ENCODE results near the gene KRTAP5-3.
"Not testable (repeated sequence)": the region's sequence is repeated elsewhere in the genome, so short reads cannot be mapped to it uniquely, and the experiment has no call there.

Gene KRTAP5-3

DNA sequence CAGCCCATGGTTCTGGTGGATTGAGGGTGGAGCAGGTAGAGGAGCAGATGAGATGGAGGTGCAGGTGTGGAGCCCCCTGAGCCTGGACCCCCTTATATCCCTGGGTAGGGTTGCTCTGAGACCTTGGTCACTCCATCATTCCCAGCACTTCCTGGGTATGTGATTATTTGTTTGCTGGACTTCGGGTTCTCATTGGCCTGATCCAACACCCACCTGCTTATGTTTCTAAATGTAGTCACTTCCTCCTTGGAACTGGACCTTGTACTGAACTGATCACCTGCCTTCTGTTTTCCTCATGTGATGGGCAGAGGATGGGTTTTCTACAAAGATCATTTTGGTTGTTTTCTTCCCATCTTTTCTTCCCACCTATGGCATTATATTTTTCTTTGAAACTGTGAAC lies 13.8 kb upstream of the KRTAP5-3 start, which contains the start of gene KRTAP5-4:
TSS of gene KRTAP5-4 (minus strand) at position 53 of the 400 bp plus-strand sequence. CDS start at position 8, 45 bp downstream.
- Histone ChIP-seq H3K4me1 (ENCODE audit: control insufficient read depth in 1 of 2, insufficient read depth in 1 of 2, low read depth in 1 of 2, low read length in 1 of 2) (no peaks in the 10 kb centered on the region), H3K27me3 (peaks cover 30% of the 10 kb centered on the region)
- TF ChIP-seq, protein P1, sequence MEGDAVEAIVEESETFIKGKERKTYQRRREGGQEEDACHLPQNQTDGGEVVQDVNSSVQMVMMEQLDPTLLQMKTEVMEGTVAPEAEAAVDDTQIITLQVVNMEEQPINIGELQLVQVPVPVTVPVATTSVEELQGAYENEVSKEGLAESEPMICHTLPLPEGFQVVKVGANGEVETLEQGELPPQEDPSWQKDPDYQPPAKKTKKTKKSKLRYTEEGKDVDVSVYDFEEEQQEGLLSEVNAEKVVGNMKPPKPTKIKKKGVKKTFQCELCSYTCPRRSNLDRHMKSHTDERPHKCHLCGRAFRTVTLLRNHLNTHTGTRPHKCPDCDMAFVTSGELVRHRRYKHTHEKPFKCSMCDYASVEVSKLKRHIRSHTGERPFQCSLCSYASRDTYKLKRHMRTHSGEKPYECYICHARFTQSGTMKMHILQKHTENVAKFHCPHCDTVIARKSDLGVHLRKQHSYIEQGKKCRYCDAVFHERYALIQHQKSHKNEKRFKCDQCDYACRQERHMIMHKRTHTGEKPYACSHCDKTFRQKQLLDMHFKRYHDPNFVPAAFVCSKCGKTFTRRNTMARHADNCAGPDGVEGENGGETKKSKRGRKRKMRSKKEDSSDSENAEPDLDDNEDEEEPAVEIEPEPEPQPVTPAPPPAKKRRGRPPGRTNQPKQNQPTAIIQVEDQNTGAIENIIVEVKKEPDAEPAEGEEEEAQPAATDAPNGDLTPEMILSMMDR (IDR thresholded peaks at IDR 0.05): no peak

DNA sequence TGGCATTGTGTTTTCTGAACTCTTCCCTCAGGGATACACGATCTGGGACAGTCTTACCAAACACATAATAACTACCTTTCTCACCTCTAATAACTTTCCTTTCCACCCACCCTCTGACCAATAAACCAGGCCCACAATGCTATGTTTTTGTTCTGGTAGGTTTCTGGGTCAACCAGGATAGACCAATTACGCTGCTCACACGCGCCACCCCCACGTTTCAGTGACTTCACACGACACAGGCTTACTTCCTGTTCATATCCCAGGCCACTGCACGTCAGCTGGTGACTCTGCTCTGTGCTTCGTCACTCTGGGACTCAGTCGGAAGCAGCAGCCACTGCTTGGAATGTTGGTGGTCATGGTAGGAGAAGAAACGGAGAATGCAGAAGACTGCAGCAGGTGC lies 11.2 kb upstream of the KRTAP5-3 start:
- H3K4me3 ChIP-seq (ENCODE audit: low read depth in 1 of 2, low read length in 1 of 2): no peak overlapping the region
- no peaks in the 10 kb centered on the region for H3K36me3 ChIP-seq
- peaks cover 15% of the 10 kb centered on the region for H3K27me3 ChIP-seq
- H3K9me3 ChIP-seq: no peaks in the 10 kb centered on the region
- H3K4me1 ChIP-seq (ENCODE audit: control insufficient read depth in 1 of 2, insufficient read depth in 1 of 2, low read depth in 1 of 2, low read length in 1 of 2): no peaks in the 10 kb centered on the region
- TF ChIP-seq, protein P1 (IDR thresholded peaks at IDR 0.05): no peak
- no peak overlapping the region for H3K27ac ChIP-seq

More for the DNA sequence above, 13.8 kb upstream of the KRTAP5-3 start, which contains the start of gene KRTAP5-4:
- H3K9me3 ChIP-seq: no peaks in the 10 kb centered on the region
- H3K36me3 ChIP-seq: no peaks in the 10 kb centered on the region
- no peak within 1 kb of the TSS for H3K4me3 ChIP-seq (ENCODE audit: low read depth in 1 of 2, low read length in 1 of 2)
- no peak within 1 kb of the TSS for H3K27ac ChIP-seq

DNA sequence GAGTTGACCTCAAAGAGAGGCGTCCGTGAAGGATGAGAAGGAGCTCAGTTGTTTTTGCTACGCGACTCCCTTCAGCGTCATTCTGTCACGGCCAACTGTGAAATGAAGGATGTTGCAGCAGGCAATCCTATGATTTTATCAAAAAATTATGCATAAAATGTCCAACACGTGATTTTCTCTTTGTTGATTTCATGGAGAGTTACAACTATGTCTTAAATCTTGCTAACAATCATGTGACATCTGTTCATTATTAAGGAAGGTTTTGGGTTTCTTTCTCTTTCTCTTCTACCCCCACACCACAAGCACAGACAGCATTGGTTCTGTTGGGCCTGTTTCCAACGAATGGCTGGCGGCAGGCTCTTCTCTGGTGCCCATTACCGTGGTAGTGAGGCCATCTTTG lies 10.0 kb upstream of the KRTAP5-3 start:
- H3K36me3 ChIP-seq: no peaks in the 10 kb centered on the region

DNA sequence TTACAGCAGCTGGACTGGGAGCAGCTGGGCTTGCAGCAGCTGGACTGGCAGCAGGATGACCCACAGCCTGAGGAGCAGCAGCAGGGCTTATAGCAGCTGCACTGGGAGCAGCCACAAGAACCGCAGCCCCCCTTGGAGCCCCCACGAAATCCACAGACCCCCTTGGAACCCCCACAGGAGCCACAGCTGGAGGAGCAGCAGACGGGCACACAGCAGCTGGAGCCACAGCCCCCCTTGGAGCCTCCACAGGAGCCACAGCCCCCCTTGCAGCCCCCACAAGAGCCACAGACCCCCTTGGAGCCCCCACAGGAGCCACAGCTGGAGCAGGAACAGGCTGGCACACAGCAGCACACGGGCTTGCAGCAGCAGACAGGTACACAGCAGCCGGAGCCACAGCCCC lies 362 bp downstream of the KRTAP5-3 start:
- H3K4me1 ChIP-seq (ENCODE audit: control insufficient read depth in 1 of 2, insufficient read depth in 1 of 2, low read depth in 1 of 2, low read length in 1 of 2); H3K27ac ChIP-seq; H3K4me3 ChIP-seq (ENCODE audit: low read depth in 1 of 2, low read length in 1 of 2); H3K9me3 ChIP-seq; H3K36me3 ChIP-seq: not testable (repeated sequence)
- H3K27me3 ChIP-seq: peaks cover 55% of the 10 kb centered on the region

More for the DNA sequence above, 10.0 kb upstream of the KRTAP5-3 start:
- H3K9me3 ChIP-seq: no peaks in the 10 kb centered on the region
- TF ChIP-seq, protein P1 (IDR thresholded peaks at IDR 0.05): no peak
- peaks cover 15% of the 10 kb centered on the region for H3K27me3 ChIP-seq
- no peak overlapping the region for H3K27ac ChIP-seq
- no peaks in the 10 kb centered on the region for H3K4me1 ChIP-seq (ENCODE audit: control insufficient read depth in 1 of 2, insufficient read depth in 1 of 2, low read depth in 1 of 2, low read length in 1 of 2)
- H3K4me3 ChIP-seq (ENCODE audit: low read depth in 1 of 2, low read length in 1 of 2): no peak overlapping the region

DNA sequence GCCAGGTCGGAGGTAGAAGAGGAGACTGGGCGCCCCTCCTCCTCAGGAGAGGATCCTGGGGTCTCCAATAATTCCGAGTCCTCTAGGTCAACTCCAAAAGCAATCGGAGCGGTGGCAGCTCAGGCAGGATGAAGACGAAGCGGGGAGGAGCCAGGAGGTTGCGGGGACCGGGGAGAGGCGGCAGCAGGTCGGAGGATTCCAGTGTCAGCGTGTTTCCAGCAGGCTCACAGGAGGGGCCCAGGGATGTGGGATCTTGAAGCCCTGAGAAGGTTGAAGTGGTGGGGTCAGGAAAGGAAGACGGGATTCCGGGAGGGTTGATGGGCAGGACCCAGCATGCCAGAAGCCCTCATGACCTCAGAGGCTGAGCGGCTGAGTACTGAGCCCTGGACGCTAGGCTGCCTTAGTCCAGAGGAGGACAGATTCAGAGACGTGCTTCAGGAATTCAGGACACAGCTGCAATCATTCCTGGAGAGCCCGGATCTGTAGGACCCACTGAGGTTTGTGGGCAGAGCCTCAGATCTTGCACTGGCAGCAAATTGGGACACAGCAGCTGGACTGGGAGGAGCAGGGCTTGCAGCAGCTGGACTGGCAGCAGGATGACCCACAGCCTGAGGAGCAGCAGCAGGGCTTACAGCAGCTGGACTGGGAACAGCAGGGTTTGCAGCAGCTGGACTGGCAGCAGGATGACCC lies 962 bp downstream of the KRTAP5-3 start:
- not testable (repeated sequence) for H3K4me1 ChIP-seq (ENCODE audit: control insufficient read depth in 1 of 2, insufficient read depth in 1 of 2, low read depth in 1 of 2, low read length in 1 of 2); H3K27ac ChIP-seq; H3K9me3 ChIP-seq; H3K36me3 ChIP-seq; H3K4me3 ChIP-seq (ENCODE audit: low read depth in 1 of 2, low read length in 1 of 2)
- H3K27me3 ChIP-seq: peaks cover 61% of the 10 kb centered on the region

DNA sequence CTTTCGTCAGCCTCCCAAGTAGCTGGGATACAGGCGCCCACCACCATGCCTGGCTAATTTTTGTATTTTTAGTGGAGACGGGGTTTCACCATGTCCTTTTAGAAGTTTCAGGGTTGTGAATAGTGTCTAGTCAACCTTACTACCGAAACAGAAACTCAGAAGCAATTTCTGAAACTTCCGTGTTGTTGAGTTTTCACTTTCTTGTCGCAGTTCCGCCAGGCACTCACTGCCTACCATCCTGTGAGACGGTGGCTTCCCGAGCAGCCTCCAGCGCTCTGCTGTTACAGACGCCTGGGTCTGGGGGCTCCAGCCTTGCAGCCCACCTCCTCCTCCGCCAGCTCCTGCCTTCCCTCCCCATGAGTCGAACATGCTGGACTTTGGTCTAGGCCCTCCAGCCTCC lies 2.3 kb downstream of the KRTAP5-3 start:
- H3K4me1 ChIP-seq (ENCODE audit: control insufficient read depth in 1 of 2, insufficient read depth in 1 of 2, low read depth in 1 of 2, low read length in 1 of 2); H3K36me3 ChIP-seq; H3K4me3 ChIP-seq (ENCODE audit: low read depth in 1 of 2, low read length in 1 of 2); H3K9me3 ChIP-seq; H3K27ac ChIP-seq: not testable (repeated sequence)
- peaks cover 67% of the 10 kb centered on the region for H3K27me3 ChIP-seq

DNA sequence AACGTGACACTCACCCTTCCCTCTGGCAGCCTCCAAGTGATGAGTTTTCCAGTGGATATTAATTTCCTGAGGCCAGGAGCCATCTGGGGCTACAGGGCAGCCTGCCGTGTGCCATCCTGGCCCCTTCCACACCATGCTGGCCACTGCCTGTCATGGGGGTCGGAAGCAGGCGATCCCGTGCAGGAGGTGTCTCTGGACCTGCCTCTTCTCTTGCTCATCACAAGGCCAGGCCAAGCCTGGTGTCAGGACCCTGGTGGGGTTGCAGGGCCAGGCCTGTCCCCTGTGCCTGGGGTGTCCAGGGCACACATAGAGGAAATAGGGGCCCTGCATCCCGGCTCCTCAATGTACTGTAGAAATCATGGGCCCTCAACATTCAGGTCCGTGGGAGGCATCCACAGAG lies 3.6 kb downstream of the KRTAP5-3 start:
- Histone ChIP-seq H3K4me1 (ENCODE audit: control insufficient read depth in 1 of 2, insufficient read depth in 1 of 2, low read depth in 1 of 2, low read length in 1 of 2) (no peaks in the 10 kb centered on the region), H3K36me3 (no peaks in the 10 kb centered on the region), H3K27me3 (peaks cover 80% of the 10 kb centered on the region), H3K27ac (no peak overlapping the region), H3K4me3 (ENCODE audit: low read depth in 1 of 2, low read length in 1 of 2) (no peak overlapping the region), H3K9me3 (no peaks in the 10 kb centered on the region)
- TF ChIP-seq, protein P1 (IDR thresholded peaks at IDR 0.05): no peak
